Keratinocyte (primary cell): ENCODE results near the gene SH3D19.

Experiments used
- EZH2 ChIP-seq: IDR thresholded peaks from one replicate; pipeline ENCODE4 v1.6.1; 2012; ENCODE audit warnings: inconsistent platforms, mild to moderate bottlenecking, low read length, moderate library complexity
- TF ChIP-seq, protein P1 (sequence below), 3 experiments: IDR thresholded peaks in 1 of 3; conservative IDR thresholded peaks in 1 of 3; optimal IDR thresholded peaks in 1 of 3; 2 replicates in 2 of 3; 3 replicates in 1 of 3; pipeline versions ENCODE3 to v1.5.1; 2011; ENCODE audit warnings: low read length in 3 of 3, mild to moderate bottlenecking in 3 of 3, moderate library complexity in 2 of 3, control low read depth in 1 of 3, inconsistent platforms in 1 of 3; ENCODE audit not compliant: insufficient read depth in 2 of 3; ENCODE audit errors: extremely low read depth in 1 of 3

DNA sequence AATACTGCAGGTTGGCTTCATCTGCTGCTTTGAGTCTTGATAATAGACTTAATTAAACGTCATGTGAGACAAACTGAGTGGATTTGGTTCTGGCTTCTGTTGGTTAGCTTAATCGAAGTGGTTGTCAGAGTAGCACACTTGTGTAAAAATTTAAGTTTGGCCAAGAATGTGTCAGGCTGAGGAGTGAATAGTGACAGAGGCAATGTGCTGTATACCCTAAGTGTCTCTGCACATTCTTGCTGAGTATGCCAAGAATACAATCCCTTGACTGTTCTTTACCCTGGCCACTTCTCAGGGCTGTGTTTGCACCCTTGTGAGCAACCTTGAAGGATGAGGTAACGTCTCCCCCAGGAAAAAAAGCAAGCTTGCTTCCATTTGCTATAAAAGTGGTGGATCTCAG lies 211.1 kb downstream of the SH3D19 start:
- TF ChIP-seq, protein P1, sequence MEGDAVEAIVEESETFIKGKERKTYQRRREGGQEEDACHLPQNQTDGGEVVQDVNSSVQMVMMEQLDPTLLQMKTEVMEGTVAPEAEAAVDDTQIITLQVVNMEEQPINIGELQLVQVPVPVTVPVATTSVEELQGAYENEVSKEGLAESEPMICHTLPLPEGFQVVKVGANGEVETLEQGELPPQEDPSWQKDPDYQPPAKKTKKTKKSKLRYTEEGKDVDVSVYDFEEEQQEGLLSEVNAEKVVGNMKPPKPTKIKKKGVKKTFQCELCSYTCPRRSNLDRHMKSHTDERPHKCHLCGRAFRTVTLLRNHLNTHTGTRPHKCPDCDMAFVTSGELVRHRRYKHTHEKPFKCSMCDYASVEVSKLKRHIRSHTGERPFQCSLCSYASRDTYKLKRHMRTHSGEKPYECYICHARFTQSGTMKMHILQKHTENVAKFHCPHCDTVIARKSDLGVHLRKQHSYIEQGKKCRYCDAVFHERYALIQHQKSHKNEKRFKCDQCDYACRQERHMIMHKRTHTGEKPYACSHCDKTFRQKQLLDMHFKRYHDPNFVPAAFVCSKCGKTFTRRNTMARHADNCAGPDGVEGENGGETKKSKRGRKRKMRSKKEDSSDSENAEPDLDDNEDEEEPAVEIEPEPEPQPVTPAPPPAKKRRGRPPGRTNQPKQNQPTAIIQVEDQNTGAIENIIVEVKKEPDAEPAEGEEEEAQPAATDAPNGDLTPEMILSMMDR (optimal IDR thresholded peaks at IDR 0.05 in 1 of 3, IDR thresholded peaks at IDR 0.05 in 1 of 3, conservative IDR thresholded peaks at IDR 0.05 in 1 of 3; ENCODE audit: extremely low read depth in 1 of 3, insufficient read depth in 2 of 3, low read length in 3 of 3), result no peak
- TF ChIP-seq EZH2, result no peak
